IMR-90 (cell line): ENCODE data around the gene EPB41L1. TPM values are rescaled to one million over a fixed set of nuclear protein-coding genes. Genes with fewer than 3 reads are reported as not detected.

Source experiments
- ATAC-seq: fragments of 200-7000 bp; cut with Tn5 transposase; 2 replicates; pipeline ENCODE4 v1.9.1; 2020; ENCODE audit warnings: low read depth, mild to moderate bottlenecking, moderate library complexity
- BruUV-seq: library from RNA; stranded (reverse); fragments of 400-500 nt; replicated peaks from 2 replicates; lab custom pipeline; 2021; lab: Mats Ljungman, UMichigan
- CTCF ChIA-PET: fragments of 300-600 bp; formaldehyde crosslinking; extraction: SDS; loops from one replicate; lab custom pipeline; 2021; ENCODE audit warnings: antibody characterized with exemption; lab: Yijun Ruan, JAX
- POLR2A ChIA-PET: fragments of 300-600 bp; sonication (Branson Sonifier 250); formaldehyde crosslinking; loops from one replicate; lab custom pipeline; 2022; ENCODE audit warnings: antibody characterized with exemption; ENCODE audit not compliant: unreplicated experiment; lab: Charles Lee
- DNase-seq: peaks from one replicate; pipeline ENCODE4 v3.0.0; 2013
- H2AFZ ChIP-seq: replicated peaks from 2 replicates; pipeline ENCODE3; 2013; ENCODE audit warnings: low read length, mild to moderate bottlenecking; ENCODE audit not compliant: poor library complexity
- H2AK5ac ChIP-seq: 2 replicates; pipeline ENCODE4 v1.6.1; 2013; ENCODE audit warnings: low read depth, low read length, inconsistent platforms
- H2AK9ac ChIP-seq: replicated peaks from 2 replicates; pipeline ENCODE3; 2013; ENCODE audit warnings: mild to moderate bottlenecking, low read depth, low read length, moderate library complexity; ENCODE audit not compliant: poor library complexity
- H2BK120ac ChIP-seq: 2 replicates; pipeline ENCODE4 v1.6.1; 2013; ENCODE audit warnings: low read depth, low read length, inconsistent platforms
- H2BK15ac ChIP-seq: 3 replicates; pipeline ENCODE4 v1.6.1; 2013; ENCODE audit warnings: low read depth, low read length, inconsistent platforms
- H2BK20ac ChIP-seq: 2 replicates; pipeline ENCODE4 v1.6.1; 2013; ENCODE audit warnings: low read depth, mild to moderate bottlenecking, inconsistent platforms, low read length, moderate library complexity
- H2BK5ac ChIP-seq: 2 replicates; pipeline ENCODE4 v1.6.1; 2013; ENCODE audit warnings: mild to moderate bottlenecking, low read depth, low read length, inconsistent platforms; ENCODE audit not compliant: poor library complexity, severe bottlenecking
- H3K14ac ChIP-seq: replicated peaks from 2 replicates; pipeline ENCODE4 v1.6.1; 2013; ENCODE audit warnings: low read depth, low read length, inconsistent platforms
- H3K18ac ChIP-seq: 2 replicates; pipeline ENCODE4 v1.6.1; 2013; ENCODE audit warnings: low read depth, low read length, control low read depth
- H3K23ac ChIP-seq: 2 replicates; pipeline ENCODE4 v1.6.1; 2013; ENCODE audit warnings: low read depth, low read length, inconsistent platforms
- H3K27ac ChIP-seq: 2 replicates; pipeline ENCODE4 v1.5.1; 2013; ENCODE audit warnings: mild to moderate bottlenecking, control low read depth, low read length; ENCODE audit not compliant: insufficient read depth
- H3K27me3 ChIP-seq: 2 replicates; pipeline ENCODE4 v1.6.1; 2013; ENCODE audit warnings: low read length; ENCODE audit not compliant: control insufficient read depth, insufficient read depth
- H3K36me3 ChIP-seq: 2 replicates; pipeline ENCODE4 v1.6.1; 2013; ENCODE audit warnings: low read length, mixed read lengths; ENCODE audit not compliant: control insufficient read depth, insufficient read depth
- H3K4ac ChIP-seq: 2 replicates; pipeline ENCODE4 v1.6.1; 2013; ENCODE audit warnings: low read depth, low read length, inconsistent platforms
- H3K4me1 ChIP-seq: 2 replicates; pipeline ENCODE4 v1.6.1; 2013; ENCODE audit warnings: low read length, mixed read lengths; ENCODE audit not compliant: control insufficient read depth, insufficient read depth
- H3K4me2 ChIP-seq: 2 replicates; pipeline ENCODE4 v1.6.1; 2013; ENCODE audit warnings: low read depth, mild to moderate bottlenecking, control low read depth, low read length, moderate library complexity
- H3K4me3 ChIP-seq: 2 replicates; pipeline ENCODE4 v1.5.1; 2013; ENCODE audit warnings: low read depth, mild to moderate bottlenecking, control low read depth, low read length, moderate library complexity; ENCODE audit not compliant: insufficient read depth
- H3K56ac ChIP-seq: 2 replicates; pipeline ENCODE4 v1.6.1; 2013; ENCODE audit warnings: low read length, inconsistent platforms; ENCODE audit not compliant: insufficient read depth; ENCODE audit errors: extremely low read depth
- H3K79me1 ChIP-seq, 2 experiments: 2 replicates each; pipeline ENCODE4 v1.6.1; 2013; ENCODE audit warnings: low read length in 2 of 2, inconsistent platforms in 1 of 2, low read depth in 1 of 2
- H3K9ac ChIP-seq: 2 replicates; pipeline ENCODE4 v1.6.1; 2013; ENCODE audit warnings: low read depth, low read length, control low read depth
- H3K9me1 ChIP-seq: 2 replicates; pipeline ENCODE4 v1.6.1; 2013; ENCODE audit warnings: low read length, inconsistent platforms; ENCODE audit not compliant: insufficient read depth
- H3K9me3 ChIP-seq: 2 replicates; pipeline ENCODE4 v1.6.1; 2013; ENCODE audit warnings: low read length; ENCODE audit not compliant: control insufficient read depth, insufficient read depth
- H4K20me1 ChIP-seq: 2 replicates; pipeline ENCODE4 v1.6.1; 2013; ENCODE audit warnings: low read length, inconsistent platforms; ENCODE audit not compliant: insufficient read depth
- H4K5ac ChIP-seq: 2 replicates; pipeline ENCODE4 v1.6.1; 2013; ENCODE audit warnings: mild to moderate bottlenecking, low read depth, low read length, control low read depth
- H4K8ac ChIP-seq, 2 experiments: 2 replicates each; pipeline ENCODE4 v1.6.1; 2013; ENCODE audit warnings: low read depth in 2 of 2, low read length in 2 of 2, control low read depth in 1 of 2, inconsistent platforms in 1 of 2
- H4K91ac ChIP-seq: 2 replicates; pipeline ENCODE4 v1.6.1; 2013; ENCODE audit warnings: low read depth, low read length, inconsistent platforms; ENCODE audit not compliant: insufficient read depth
- BHLHE40 ChIP-seq: fragments of 150-350 bp; IDR thresholded peaks from 2 replicates; pipeline ENCODE4 v1.6.1; 2016; ENCODE audit warnings: mild to moderate bottlenecking, low read depth, low read length
- CEBPB ChIP-seq: IDR thresholded peaks from 2 replicates; pipeline ENCODE4 v1.6.1; 2012; ENCODE audit warnings: low read depth, low read length, improper control_type of control experiment
- CHD1 ChIP-seq: IDR thresholded peaks from 2 replicates; pipeline ENCODE4 v1.6.1; 2012; ENCODE audit warnings: low read depth, low read length, improper control_type of control experiment
- FOS ChIP-seq: fragments of 150-350 bp; IDR thresholded peaks from 2 replicates; pipeline ENCODE4 v1.6.1; 2016; ENCODE audit warnings: low read depth, low read length
- MAFK ChIP-seq: IDR thresholded peaks from 2 replicates; pipeline ENCODE4 v1.6.1; 2012; ENCODE audit warnings: low read depth, low read length, improper control_type of control experiment
- MAZ ChIP-seq: IDR thresholded peaks from 2 replicates; pipeline ENCODE4 v1.6.1; 2012; ENCODE audit warnings: low read depth, mild to moderate bottlenecking, low read length, improper control_type of control experiment, moderate library complexity, borderline replicate concordance
- MXI1 ChIP-seq: IDR thresholded peaks from 2 replicates; pipeline ENCODE4 v1.6.1; 2012; ENCODE audit warnings: low read depth, mild to moderate bottlenecking, low read length, moderate library complexity, borderline replicate concordance
- NFE2L2 ChIP-seq: fragments of 150-350 bp; IDR thresholded peaks from 2 replicates; pipeline ENCODE4 v1.6.1; 2016; ENCODE audit warnings: low read depth, mild to moderate bottlenecking, low read length
- POLR2A ChIP-seq: IDR thresholded peaks from 2 replicates; pipeline ENCODE4 v1.6.1; 2012; ENCODE audit warnings: mild to moderate bottlenecking, low read depth, low read length
- RAD21 ChIP-seq: IDR thresholded peaks from 2 replicates; pipeline ENCODE4 v1.6.1; 2012; ENCODE audit warnings: low read length, improper control_type of control experiment
- RCOR1 ChIP-seq: IDR thresholded peaks from 2 replicates; pipeline ENCODE4 v1.6.1; 2012; ENCODE audit warnings: mild to moderate bottlenecking, low read length, improper control_type of control experiment; ENCODE audit not compliant: insufficient replicate concordance
- RFX5 ChIP-seq: IDR thresholded peaks from 2 replicates; pipeline ENCODE4 v1.8.0; 2012; ENCODE audit warnings: low read depth, mild to moderate bottlenecking, low read length, moderate library complexity
- SMC3 ChIP-seq: fragments of 150-350 bp; IDR thresholded peaks from 2 replicates; pipeline ENCODE4 v1.6.1; 2016; ENCODE audit warnings: low read depth, mild to moderate bottlenecking, antibody characterized with exemption, low read length, moderate library complexity
- WGBS, 2 experiments: methylation state at CpG; one replicate each; pipeline versions ENCODE4 v1.1.5 to v1.1.7; 2013; ENCODE audit warnings: missing lambda C conversion rate in 2 of 2; ENCODE audit not compliant: insufficient read length in 1 of 2; ENCODE audit errors: extremely low coverage in 2 of 2; 5-methylcytosine and 5-hydroxymethylcytosine counted together
- dilution Hi-C: fragments of 300-500 bp; cut with HindIII; formaldehyde crosslinking; loops from one replicate; pipeline ENCODE4 v1.14.3; 2018; ENCODE audit warnings: low sequenced_read_pairs; ENCODE audit not compliant: unreplicated experiment
- in situ Hi-C: fragments of 300-500 bp; cut with MboI; formaldehyde crosslinking; loops from 3 replicates; pipeline ENCODE4 v1.14.3; 2019; ENCODE audit warnings: low sequenced_read_pairs, inconsistent platforms, mixed read lengths
- intact Hi-C: fragments of 100-400 bp; cut with micrococcal nuclease; formaldehyde crosslinking; loops from 2 replicates; pipeline ENCODE4 v1.10.0; 2022
- polyA plus RNA-seq, 3 experiments: library from polyadenylated mRNA; depleted of rRNA; stranded (reverse); fragments of >200 nt; gene quantifications; 2 replicates each; pipeline ENCODE4 v1.2.3, GENCODE V29; 2012; ENCODE audit warnings: low replicate concordance in 1 of 3
- total RNA-seq: library from RNA; depleted of rRNA; stranded (reverse); fragments of >200 nt; gene quantifications from 2 replicates; pipeline ENCODE4 v1.2.3, GENCODE V29; 2012
- TF ChIP-seq, protein P1 (sequence below): conservative IDR thresholded peaks from 2 replicates; pipeline ENCODE4 v1.5.1; 2012; ENCODE audit warnings: mild to moderate bottlenecking, low read depth, low read length, improper control_type of control experiment
- TF ChIP-seq, protein P2 (sequence below): fragments of 150-350 bp; IDR thresholded peaks from 2 replicates; pipeline ENCODE4 v1.6.1; 2016; ENCODE audit warnings: low read depth, mild to moderate bottlenecking, low read length, moderate library complexity, borderline replicate concordance
- TF ChIP-seq, protein P3 (sequence below): fragments of 150-350 bp; IDR thresholded peaks from 2 replicates; pipeline ENCODE4 v1.6.1; 2017; ENCODE audit warnings: mild to moderate bottlenecking, antibody characterized with exemption, low read length, low read depth

Gene EPB41L1
- total and polyA plus RNA-seq, 2 of the 4 experiments (the other 2 are of a cell fraction), result 12.5 to 33.7 TPM

DNA sequence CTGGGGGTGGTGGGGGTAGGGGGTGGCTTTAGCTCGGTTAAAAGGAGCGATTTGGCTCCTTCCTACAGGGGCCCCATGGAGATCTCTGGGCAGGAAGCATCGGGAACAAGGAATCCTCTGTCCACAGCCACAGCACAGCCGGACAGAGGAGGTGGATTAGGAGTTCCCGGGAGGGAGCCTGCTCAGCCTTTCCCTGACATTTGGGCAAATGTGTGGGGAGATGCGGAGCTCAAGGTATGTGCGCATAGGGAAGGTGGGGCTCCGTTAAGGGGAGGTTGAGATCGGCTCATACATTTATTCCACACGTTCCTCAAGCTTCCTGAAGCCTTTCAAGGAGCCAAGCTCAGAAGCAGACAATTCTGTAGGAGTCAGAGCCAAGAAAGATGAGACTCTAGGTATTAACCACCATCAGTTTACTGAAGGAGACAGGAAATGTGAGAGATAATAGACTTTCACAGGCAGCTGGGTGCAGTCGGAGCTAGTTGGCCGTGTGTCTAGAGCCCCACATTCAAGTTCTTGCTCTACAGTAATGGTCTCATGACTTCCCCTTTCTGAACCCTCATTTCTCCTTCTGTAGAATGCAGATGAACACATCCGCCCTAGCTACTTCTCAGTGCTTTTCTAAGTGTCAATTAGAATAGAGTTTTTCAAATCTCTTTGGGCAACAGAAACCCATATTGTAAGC is 40.8 kb upstream of the EPB41L1 start:
- no CpG with 5 or more reads among the region's 13 CpGs for WGBS, 2 experiments
- Histone ChIP-seq H2BK120ac (no peak overlapping the region), H3K18ac (no peak overlapping the region), H4K5ac (no peak overlapping the region), H3K4me1 (peaks cover 3% of the 10 kb centered on the region; the same call in 1 of the 2 replicates), H3K79me1 (no peaks in the 10 kb centered on the region), H3K4me3 (no peak overlapping the region), H2AK5ac (no peak overlapping the region), H3K56ac (no peak overlapping the region), H3K23ac (no peak overlapping the region), H3K14ac (no peak overlapping the region), H2AFZ (no peak overlapping the region), H3K9ac (no peak overlapping the region), H3K27ac (no peak overlapping the region), H3K4ac (no peak overlapping the region), H3K9me3 (no peaks in the 10 kb centered on the region), H3K9me1 (peaks cover 4% of the 10 kb centered on the region), H4K91ac (no peak overlapping the region), H2BK15ac (no peak overlapping the region), H2AK9ac (no peak overlapping the region), H4K8ac (no peak overlapping the region), H2BK20ac (no peak overlapping the region), H3K27me3 (peaks cover 31% of the 10 kb centered on the region), H4K20me1 (0 out of 2 replicates have a peak, but pooled peaks cover 3% of the 10 kb centered on the region), H3K4me2 (no peak overlapping the region), H3K36me3 (no peaks in the 10 kb centered on the region), H2BK5ac (no peak overlapping the region)
- ATAC-seq, result no peak
- DNase-seq, result no peak
- in situ Hi-C loops (no loop called here), intact Hi-C loops (no loop called here), dilution Hi-C loops (no loop called here)
- TF ChIP-seq MXI1 (no peak), RFX5 (no peak), CHD1 (no peak), CEBPB (no peak), POLR2A (no peak), MAFK (no peak), SMC3 (no peak), MAZ (no peak), RAD21 (no peak), FOS (no peak), NFE2L2 (no peak), RCOR1 (no peak), BHLHE40 (no peak)
- TF ChIP-seq, protein P1, sequence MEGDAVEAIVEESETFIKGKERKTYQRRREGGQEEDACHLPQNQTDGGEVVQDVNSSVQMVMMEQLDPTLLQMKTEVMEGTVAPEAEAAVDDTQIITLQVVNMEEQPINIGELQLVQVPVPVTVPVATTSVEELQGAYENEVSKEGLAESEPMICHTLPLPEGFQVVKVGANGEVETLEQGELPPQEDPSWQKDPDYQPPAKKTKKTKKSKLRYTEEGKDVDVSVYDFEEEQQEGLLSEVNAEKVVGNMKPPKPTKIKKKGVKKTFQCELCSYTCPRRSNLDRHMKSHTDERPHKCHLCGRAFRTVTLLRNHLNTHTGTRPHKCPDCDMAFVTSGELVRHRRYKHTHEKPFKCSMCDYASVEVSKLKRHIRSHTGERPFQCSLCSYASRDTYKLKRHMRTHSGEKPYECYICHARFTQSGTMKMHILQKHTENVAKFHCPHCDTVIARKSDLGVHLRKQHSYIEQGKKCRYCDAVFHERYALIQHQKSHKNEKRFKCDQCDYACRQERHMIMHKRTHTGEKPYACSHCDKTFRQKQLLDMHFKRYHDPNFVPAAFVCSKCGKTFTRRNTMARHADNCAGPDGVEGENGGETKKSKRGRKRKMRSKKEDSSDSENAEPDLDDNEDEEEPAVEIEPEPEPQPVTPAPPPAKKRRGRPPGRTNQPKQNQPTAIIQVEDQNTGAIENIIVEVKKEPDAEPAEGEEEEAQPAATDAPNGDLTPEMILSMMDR, result no peak
- TF ChIP-seq, protein P2, sequence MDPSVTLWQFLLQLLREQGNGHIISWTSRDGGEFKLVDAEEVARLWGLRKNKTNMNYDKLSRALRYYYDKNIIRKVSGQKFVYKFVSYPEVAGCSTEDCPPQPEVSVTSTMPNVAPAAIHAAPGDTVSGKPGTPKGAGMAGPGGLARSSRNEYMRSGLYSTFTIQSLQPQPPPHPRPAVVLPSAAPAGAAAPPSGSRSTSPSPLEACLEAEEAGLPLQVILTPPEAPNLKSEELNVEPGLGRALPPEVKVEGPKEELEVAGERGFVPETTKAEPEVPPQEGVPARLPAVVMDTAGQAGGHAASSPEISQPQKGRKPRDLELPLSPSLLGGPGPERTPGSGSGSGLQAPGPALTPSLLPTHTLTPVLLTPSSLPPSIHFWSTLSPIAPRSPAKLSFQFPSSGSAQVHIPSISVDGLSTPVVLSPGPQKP, result no peak
- TF ChIP-seq, protein P3, sequence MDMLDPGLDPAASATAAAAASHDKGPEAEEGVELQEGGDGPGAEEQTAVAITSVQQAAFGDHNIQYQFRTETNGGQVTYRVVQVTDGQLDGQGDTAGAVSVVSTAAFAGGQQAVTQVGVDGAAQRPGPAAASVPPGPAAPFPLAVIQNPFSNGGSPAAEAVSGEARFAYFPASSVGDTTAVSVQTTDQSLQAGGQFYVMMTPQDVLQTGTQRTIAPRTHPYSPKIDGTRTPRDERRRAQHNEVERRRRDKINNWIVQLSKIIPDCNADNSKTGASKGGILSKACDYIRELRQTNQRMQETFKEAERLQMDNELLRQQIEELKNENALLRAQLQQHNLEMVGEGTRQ, result no peak
- CTCF ChIA-PET, result interaction anchor here (0.9 kb wide), 1 partner anchor 11 kb away, joined by 3 read pairs; no protein-coding TSS in a partner anchor
- BruUV-seq, result no TSS peak
- POLR2A ChIA-PET, result no interaction called here
